ENCODE measurements around the gene SPG11.
"Not testable (repeated sequence)": the region's sequence is repeated elsewhere in the genome, so short reads cannot be mapped to it uniquely, and the experiment has no call there.

The SPG11 gene

DNA sequence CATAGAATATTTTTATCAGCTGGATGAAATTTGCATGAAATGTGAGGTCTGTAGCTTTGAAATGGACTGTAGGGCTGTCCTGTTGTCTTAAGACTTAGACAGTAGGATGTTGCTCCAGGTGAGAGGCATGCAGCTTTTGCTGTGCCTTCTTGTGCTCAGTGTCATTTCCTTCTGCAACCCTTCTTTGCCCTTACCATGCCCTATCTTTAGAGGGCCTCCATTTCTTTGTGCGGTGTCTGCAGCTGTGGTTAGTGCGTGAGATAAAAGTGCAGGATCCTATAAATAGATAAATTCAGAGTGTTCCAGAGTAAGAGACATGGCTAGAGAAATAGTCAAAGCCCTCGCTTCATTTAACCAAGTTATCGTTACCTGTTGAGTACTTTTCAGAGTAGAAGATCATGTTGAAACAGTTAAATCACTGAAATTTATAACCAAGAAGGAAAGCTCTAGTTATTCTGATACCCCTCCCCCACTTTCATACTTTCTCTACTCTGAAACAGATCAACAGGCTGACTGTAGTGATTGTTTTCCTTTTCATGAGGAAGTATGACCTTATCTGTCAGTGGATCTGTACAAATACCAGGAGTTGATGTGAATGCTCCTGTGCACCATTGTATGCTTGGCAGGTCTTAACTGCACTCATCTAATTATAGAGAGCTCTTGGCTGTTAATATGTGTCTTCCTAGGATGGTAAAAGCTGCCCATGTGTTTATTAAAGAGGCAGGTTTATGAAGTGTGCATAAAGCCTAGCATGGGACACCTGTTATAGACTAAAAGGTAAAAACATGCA lies 108.3 kb downstream of the SPG11 start:
- no peak for DNase-seq

DNA sequence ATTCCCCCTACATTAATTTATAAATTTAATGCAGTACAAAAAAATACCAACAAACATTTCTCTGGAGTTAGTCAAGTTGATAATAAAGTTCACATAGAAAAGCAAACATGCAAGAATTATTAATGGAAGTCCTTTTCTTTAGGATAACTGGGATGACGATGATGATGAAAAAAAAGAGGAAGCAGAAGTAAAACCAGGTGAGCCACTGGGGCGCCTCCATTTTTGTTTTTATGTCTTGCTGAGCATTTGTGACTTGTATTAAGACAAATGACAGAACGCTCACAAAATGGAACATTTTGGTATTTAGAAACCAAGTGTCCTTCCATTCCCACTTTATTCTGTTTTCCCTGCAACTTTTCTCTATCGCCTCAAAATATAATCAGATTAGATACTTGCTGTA lies 112.7 kb downstream of the SPG11 start:
- DNase-seq, result no peak

DNA sequence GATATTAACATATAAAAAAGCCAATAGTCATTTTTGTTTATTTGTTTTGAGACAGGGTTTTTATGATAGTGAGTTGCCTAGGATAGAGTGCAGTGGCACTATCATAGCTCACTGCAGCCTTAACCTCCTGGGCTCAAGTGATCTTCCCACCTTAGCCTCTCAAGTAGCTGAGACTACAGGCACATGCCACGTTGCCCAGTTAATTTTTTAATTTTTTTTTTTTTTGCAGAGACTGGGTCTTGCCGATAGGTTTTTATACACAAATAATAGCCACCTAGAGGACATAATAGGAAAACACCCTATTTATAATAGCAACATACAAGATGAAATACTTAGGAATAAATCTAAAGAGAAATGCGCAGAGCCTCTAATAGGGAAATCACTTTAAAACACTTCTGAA lies 113.2 kb downstream of the SPG11 start:
- no peak for DNase-seq

DNA sequence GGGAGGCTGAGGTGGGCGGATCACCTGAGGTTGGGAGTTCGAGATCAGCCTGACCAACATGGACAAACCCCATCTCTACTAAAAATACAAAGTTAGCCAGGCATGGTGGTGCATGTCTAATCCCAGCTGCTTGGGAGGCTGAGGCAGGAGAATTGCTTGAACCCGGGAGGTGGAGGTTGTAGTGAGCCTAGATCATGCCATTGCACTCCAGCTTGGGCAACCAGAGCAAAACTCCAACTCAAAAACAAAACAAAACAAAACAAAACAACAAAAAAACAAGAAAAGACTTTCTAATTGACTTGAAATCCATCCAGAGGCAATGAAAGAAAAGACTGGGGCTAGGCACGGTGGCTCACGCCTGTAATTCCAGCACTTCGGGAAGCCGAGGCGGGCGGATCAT lies 114.3 kb downstream of the SPG11 start:
- not testable (repeated sequence) for DNase-seq

DNA sequence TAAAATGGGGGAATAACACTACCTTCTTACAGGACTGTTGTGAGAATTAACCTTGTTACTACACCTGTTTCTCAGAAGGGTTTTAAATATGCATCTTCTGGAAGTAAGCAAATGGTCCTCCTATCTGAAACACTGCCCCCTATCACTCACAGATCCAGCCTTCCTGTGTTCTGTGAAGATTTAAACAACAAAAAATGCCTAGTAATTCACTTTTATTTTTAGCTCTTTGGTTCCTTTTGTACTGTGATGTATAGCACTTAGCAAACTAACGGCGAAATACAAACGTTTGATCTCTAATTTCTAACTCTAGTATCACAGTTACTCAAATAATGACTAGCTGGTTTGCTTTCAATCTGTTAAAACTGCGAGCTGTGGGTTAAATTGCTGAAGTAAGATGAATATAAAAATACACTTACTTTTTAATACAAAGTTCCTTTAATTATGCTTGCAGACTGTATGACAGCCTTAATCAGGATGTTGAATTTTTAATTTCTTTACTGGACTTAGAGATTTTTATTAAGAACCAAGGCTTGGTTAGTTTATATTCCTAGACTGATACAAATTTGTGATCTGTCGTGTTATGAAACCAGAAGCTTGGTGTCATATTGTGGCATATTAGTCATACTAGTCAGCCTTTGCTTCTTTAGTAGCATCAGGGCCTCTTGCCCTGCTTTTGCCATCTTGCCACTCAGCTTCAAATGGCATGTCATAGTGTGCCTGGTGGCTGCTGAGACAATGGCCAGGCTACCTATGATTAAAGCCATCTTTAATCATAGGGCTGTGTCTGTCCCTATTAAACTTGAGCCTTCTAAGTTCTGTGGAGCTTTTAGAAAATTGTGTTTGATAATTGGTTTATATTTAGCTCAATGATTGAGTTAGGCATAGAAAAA lies 117.3 kb downstream of the SPG11 start:
- DNase-seq, result no peak

DNA sequence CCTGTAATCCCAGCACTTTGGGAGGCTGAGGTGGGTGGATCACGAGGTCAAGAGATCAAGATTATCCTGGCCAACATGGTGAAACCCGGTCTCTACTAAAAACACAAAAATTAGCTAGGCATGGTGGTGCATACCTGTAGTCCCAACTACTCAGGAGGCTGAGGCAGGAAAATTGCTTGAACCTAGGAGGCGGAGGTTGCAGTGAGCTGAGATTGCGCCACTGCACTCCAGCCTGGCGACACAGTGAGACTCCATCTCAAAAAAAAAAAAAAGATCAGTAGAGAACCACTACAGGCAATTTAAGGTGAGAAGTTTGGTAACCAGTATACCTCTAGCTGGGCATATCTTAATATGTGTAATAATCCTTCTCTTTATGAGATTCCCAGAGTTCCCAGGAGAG lies 118.7 kb downstream of the SPG11 start:
- DNase-seq, result not testable (repeated sequence)

DNA sequence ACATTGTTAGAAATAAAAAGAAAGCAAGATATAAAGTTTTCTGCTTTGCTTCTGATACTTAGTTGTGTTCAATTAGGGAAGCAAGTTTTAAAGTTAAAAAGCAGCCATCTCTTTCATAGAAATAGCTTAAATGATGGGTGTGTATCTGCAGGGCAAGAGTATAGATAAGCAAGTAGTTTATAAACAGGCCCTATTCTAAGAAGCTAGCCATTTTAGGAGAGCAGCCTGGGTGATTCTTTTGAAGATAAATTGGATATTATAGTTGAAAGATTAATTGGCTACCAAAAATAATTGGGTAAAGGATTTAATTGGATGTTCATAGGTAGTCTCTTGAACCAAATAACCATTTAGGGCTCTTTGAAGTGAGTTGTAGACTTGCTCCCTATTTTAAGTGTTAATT lies 120.9 kb downstream of the SPG11 start:
- no peak for DNase-seq

DNA sequence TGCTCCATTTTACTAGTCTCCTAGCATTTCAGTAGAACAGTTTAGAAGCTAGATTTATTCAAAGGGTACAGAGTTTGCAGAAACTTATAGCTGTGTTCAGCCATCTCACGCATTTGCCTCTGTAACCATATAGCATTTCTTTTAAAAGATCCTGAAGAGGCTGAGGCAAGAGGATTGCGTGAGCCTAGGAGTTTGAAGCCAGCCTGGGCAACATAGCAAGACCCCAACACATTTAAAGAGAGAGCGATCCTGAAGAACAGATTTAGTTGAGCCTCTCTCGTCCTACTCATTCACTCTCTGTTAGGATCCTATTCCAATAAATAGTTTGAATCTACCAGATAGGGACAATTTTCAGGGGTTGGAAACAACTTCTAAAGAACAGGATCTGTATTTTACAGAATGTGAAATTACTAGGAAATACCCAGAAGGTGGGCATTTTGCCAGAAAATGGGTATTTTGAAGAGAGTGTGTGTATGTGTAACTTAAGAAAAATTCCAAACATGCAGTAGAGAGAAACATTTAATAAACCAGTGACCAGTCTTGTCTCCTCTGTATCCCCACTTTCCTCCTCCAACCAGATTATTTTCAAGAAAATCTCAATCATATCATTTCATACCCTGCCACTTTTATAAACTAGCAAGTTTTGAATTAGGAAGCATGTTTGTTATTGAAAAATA lies 122.0 kb downstream of the SPG11 start:
- no peak for DNase-seq

DNA sequence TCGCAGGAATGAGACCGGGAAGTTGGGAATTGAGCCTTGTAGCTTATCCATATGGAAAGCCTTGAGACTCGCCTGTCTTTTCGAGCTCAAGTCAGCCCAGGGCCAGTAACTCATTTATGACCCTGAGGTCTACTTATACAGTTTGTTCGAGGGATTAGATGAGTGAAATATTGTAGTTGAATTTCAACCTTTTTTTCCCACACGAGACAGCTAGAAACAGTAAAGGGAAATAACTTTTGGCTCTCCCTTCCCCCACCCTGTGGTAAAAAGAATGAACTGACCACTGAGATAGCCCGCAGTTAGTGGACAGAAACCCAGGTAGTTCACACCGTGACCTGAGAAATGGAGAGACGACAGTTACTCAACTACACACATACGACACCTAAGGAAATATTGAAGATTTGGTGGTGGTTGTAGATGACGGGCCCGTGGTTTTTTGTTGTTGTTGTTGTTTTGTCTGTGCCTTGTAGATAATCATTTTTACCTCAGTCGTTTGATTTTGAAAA lies 125.7 kb downstream of the SPG11 start:
- no peak for DNase-seq

DNA sequence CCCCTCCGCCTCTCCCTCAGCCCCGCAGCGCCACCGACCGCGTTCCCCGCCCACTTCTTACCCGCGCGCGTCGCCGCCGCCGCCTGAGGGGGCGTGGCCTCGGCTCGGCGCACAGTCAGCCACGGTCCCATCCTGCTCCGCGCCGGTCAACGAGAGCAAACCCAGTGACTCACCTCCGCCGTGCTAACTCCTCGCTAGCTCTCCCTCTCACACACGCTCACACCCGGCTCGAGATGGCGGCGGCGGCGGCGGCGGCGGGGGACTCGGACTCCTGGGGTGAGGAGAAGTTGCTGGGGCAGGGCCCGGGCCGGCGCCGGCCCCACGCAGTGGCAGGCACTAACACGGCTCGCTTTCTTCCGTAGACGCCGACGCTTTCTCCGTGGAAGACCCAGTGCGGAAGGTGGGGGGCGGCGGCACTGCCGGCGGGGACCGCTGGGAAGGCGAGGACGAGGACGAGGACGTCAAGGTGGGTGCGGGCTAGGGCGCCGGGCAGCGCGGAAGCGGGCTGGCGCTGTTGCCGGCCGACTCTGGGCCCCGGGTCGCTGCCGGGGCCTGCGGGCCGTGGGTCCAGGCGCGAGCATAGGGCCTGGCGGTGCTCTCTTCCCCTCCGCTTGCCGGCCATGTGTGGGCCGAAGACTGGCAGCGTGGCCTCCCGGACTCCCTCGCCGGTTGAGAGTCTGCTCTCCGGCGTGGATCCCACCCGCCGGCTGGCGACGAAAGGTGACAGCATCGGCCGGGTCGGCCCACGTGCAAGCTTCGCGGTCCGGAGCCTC lies 126.3 kb downstream of the SPG11 start, which contains the start of gene EIF3J:
Gene EIF3J (plus strand): TSS at position 186 of the 773 bp plus-strand sequence. CDS start 48 bp downstream, at position 234.
- peak; percentile 91 to 93 for DNase-seq

DNA sequence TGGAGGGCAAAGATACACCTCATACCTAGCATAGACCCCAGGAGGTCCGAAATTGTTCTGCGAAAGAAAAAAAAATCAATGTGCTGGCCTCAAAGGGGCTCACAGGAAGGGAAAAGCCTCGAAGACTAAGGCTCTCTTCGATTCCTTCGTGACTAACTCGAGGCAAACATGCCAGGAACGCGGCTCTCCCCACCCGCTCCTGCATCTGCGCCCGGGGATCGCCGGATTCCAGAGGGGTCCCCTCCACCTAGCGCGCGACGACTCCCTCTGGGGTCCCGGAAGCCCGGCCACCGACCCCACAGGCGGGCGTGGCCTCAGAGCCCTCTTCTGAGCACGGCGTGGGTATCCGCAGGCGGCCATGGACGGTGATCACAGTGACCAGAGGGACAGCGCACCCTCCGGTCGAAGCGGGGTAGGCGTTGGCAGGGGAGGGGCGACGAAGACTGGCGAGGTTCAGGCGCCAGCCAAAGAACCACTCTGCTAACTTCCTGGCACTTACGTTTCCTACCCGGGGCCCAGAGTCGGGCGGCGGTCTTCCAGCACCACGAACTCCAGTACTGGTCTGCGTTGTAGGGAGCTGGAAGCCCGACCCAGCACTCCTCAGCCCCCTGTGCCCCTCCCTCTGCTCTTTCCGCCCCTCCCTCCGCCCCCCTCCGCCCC lies 127.0 kb downstream of the SPG11 start:
- no peak for DNase-seq

DNA sequence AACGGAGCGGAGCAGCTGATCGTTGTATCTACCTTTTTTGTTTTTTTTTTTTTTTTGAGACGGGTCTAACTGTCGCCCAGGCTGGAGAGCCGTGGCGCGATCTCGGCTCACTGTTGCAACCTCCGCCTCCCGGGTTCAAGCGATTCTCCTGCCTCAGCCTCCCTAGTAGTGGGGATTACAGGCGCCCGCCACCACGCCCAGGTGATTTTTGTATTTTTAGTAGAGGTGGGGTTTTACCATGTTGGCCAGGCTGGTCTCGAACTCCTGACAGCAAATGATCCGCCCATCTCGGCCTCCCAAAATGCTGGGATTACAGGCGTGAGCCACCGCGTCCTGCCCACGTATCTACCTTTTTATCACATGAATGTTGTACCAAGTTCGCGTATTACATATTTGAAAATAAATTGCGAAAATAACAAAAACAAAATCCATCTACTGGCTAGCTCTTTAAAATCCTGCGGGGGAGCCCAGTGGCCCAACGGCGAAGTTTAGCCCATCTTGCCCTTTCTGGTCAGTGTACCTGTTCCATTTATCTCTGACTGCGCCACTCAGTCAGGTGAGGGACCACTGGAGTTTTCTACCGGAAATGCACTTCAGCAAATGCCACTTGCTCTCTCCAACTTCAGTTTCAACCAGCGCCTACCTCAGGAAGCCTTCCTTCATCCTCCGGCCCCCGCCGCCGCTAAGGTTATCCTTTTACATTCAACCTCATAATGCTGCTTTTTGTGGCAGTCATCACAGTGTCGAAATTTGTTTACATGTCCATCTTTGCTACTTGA lies 127.8 kb downstream of the SPG11 start:
- DNase-seq, result no peak

DNA sequence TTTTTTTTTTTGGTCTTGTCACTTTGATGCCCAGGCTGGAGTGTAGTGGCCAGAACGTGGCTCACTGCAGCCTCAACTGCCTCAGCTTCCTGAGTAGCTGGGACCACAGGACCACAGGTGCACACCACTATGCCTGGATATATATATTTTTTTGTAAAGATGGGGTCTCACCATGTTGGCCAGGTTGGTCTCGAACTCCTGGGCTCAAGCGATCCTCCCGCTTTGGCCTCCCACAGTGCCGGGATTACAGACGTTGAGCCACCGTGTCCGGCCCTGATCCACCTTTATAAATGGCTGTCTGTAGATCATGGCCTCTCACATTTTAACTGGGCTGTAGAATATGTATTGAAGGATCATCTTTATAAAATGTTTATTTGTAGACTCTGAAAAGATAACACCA lies 128.4 kb downstream of the SPG11 start:
- DNase-seq, result no peak

DNA sequence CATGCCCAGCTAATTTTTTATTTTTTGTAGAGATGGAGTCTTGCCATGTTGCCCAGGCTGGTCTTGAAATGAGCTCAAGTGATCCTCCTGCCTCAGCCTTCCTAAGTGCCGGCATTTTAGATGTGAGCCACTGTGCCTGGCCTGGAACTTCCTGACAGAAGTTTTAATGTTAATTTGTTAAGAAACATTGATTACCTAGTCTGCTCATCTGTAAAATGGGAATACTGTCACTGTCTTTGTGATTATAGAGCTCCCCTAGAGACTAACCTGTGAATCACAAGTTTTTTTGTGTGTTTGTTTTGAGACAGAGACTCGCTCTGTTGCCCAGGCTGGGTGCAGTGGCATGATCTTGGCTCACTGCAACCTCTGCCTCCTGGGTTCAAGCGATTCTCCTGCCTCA lies 130.8 kb downstream of the SPG11 start:
- no peak for DNase-seq

DNA sequence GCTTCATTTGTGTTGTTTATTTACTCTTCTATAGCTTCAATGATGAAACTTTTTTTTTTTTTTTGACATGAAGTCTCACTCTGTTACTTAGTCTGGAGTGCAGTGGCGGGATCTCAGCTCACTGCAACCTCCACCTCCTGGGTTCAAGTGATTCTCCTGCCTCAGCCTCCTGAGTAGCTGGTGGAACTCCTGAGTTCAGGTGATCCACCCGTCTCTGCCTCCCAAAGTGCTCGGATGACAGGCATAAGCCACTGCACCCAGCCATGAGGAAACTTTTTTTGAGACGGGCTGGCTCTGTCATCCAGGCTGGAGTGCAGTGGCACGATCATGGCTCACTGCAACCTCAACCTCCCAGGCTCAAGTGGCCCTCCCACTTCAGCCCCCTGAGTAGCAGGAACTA lies 131.2 kb downstream of the SPG11 start:
- not testable (repeated sequence) for DNase-seq

DNA sequence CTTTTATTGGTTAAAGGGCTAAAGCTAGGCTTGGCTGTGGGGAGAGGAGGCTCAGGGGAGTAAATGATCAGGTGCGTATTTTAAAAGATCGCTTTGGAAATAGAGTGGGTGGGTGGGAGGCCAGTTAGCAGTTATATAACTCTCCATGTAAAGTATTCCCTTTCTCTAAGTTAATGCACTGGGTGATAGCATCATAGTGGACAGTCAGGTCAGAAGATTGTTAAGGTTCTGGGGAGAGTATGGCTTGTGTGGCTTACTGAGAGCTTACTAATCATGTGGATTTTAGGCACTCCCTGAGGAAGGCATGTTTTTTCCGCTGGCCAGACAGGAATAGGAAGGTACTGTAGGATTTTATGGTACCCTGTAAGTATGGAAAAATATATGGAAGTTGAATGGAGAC lies 132.8 kb downstream of the SPG11 start:
- no peak for DNase-seq

DNA sequence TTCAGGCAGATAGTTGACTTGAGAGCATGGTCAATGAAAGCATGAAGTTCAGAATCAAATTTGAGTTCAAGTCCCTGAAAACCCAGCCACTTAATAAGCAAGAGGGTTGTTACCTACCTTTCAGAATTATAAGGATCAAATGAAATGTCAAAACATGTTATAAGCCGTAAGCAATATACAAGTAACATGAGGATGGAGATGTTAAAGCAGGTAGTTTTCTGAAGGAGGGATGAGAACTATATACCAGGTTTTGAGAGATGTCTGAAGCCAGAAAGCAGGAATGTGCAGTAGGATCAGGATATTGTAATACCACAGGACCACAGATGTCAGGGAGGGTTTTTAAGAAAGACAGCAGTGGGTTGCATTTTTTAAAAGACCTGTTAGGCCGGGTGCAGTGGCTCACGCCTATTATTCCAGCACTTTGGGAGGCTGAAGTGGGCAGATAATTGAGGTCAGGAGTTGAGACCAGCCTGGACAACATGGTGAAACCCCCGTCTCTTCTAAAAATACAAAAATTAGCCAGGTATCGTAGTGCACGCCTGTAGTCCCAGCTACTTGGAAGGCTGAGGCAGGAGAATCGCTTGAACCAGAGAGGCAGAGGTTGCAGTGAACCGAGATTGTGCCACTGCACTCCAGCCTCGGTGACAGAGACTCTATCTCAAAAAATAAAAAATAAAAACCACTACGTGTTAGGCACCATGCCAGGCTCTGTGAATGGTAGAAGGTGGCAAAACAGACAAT lies 133.4 kb downstream of the SPG11 start:
- no peak for DNase-seq

DNA sequence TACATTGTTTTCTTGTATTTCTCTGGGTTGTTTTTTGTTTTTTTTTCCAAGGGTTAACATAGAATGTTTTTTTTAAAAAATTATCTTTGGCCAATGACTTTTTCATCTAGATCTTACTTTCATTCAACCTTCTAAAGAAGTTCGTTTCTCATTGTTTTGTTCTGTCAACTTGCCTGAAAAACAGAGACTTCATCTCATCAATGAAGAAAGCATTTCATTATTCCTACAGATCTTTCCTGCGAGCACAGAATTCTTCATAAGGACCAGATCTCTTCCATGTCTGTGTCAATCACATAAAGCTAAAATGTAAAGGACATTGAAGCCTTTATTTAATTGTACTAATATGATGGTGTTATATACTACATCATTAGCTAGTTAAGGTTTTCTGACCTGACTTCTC lies 136.2 kb downstream of the SPG11 start:
- DNase-seq, result no peak

DNA sequence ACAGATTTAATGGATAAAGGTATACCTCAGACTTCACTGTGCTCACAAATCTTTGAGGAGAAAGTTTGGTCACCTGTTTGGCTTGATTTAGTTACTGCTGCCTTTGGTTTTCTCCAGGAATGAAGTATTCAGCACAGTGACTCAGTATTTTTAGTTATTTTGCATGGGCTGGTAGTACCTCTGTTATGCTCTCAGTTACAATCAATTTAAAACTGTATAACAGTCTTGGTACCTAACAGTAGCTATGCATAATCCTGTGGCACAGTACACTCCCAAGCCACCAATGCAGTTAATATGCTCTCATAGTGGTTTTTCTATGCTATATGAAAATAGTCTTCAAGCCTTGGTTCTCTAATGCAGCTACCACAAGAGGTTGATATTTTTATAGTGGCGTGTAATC lies 138.4 kb downstream of the SPG11 start:
- no peak for DNase-seq

DNA sequence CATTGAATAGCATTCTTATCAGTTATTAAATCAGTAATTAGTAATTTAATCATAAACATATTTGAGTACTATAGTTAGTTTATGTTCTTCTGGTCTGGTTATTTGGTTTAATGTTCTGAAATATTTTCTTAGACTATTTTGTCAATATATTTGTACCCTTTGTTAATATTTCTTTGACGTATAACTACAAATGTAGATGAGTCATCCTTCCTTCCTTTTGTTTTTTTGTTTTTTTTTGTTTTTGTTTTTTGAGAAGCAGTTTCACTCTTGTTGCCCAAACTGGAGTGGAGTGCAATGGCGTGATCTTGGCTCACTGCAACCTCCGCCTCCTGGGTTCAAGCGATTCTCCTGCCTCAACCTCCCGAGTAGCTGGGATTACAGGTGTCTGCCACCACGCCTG lies 143.9 kb downstream of the SPG11 start:
- DNase-seq, result no peak
